Superior temporal gyrus (tissue), 1 donor: ENCODE results near the gene ADAM8.
"Not testable (repeated sequence)": the region's sequence is repeated elsewhere in the genome, so short reads cannot be mapped to it uniquely, and the experiment has no call there.

Experiments
- DNase-seq: peaks from one replicate; pipeline ENCODE4 v3.0.0-alpha.2; 2016; ENCODE audit errors: extremely low spot score

Gene ADAM8

DNA sequence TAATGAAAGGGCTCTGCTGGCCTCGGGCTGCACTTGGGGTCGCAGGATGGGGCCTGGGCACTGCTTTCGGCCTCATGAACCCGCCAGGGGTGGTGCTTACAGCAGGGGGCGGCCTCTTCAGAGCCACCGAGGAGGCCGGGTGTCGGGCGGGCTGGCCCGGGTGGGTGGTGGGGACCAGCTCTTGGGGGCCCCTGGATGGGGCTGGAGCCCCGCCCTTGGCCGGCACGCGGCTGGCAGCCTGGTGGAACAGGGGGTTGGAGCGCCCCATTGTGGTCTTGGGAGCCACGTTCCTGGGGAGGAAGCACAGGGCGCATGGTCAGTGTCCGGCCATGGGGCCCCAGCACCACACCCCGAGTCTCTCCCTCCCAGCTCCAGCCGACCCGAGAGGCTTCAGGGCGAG is 8.8 kb downstream of the ADAM8 start:
- no peak for DNase-seq

DNA sequence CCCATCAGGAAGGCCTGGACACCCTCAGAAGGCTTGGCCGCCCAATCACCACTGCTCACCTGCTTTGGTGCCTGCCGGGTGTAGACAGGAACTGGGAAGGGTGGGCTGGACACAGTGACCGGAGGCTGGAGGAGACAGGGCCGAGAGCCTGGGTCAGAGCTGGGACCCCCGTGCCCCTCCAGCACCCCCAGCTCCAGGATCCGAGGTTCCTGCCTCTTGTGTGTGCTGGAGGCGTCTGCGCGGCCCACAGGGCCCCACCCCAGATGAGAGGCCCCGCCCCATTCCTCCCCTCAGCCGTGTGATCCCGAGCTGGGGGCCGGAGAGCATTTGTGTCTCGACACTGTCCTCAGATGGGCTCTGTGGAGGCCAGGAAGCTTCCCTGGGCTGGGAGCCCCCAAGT is 9.4 kb downstream of the ADAM8 start:
- no peak for DNase-seq

- DNase-seq: no peak
Observed at GRCh38 chr10:133266056-133266795, 10.4 kb downstream of the ADAM8 start.

DNA sequence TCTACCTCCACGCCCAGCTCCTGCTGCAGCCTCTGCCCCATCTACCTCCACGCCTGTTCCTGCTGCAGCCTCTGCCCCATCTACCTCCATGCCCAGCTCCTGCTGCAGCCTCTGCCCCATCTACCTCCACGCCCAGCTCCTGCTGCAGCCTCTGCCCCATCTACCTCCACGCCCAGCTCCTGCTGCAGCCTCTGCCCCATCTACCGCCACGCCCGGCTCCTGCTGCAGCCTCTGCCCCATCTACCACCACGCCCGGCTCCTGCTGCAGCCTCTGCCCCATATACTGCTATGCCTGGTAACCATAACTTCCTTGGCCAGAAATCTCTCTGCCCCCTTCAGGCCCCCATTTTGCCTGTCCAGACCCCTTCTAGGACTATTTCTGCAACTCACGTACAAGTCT is 11.6 kb downstream of the ADAM8 start:
- not testable (repeated sequence) for DNase-seq

DNA sequence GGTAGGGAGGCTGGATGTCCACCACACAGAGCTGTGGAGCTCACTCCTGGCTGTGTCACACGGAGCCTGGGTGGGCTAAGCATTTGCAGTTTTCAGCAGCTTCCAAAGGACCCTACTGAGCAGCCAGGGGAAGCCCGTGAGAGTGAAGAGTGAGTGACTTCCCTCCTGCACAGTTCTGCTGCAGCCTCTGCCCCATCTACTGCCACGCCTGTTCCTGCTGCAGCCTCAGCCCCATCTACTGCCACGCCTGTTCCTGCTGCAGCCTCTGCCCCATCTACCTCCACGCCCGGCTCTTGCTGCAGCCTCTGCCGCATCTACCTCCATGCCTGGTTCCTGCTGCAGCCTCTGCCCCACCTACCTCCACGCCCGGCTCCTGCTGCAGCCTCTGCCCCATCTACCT is 12.2 kb downstream of the ADAM8 start:
- DNase-seq: no peak

DNA sequence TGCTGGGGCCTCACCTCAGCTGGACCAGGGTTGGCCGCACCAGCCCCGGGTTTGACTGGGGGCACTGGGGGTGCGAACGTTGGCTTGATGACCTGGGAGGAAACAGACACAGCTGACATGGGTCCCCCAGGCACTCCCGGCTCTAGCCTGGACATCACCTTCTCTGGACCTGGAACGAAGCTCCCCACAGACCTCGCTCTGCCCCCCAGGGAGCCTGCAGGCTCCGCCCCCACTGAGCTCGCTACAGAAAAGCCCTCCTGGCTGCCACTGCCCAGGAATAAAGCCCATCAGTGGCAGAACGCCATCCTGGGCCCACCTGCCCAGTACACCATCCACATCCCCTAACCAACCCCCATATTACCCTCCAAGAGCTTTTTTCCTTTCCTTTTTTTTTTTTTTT is 13.0 kb downstream of the ADAM8 start:
- DNase-seq: no peak

GRCh38 chr10:133262696-133263095 is 14.0 kb downstream of the ADAM8 start:
- DNase-seq: no peak

DNA sequence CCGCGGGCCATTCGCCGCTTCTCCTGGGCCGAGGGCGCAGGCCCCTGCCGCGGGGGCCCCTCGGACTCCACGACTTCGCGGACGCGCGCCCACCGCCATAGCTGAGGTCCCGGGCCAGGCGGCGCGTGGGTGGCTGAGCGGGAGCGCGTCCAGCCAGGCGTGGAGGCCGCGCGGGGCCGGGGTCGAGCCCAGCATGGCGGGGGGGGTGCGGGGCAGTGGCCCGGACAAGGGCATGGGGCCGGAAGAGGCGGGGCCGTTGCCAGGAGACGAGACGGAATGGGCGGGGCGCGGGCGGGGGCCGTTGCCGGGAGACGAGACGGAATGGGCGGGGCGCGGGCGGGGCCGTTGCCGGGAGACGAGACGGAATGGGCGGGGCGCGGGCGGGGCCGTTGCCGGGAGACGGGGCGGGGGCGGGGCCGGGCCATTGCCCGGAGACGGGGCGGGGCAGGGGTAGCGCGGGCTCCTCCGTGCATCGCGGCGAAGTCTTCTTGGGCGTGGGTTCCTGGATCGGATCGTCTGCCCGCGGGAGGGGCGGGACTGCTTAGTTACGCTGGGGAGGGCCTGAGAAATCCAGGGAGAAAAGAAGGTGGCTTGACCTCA is 14.8 kb downstream of the ADAM8 start:
- peak; percentile 63 for DNase-seq

DNA sequence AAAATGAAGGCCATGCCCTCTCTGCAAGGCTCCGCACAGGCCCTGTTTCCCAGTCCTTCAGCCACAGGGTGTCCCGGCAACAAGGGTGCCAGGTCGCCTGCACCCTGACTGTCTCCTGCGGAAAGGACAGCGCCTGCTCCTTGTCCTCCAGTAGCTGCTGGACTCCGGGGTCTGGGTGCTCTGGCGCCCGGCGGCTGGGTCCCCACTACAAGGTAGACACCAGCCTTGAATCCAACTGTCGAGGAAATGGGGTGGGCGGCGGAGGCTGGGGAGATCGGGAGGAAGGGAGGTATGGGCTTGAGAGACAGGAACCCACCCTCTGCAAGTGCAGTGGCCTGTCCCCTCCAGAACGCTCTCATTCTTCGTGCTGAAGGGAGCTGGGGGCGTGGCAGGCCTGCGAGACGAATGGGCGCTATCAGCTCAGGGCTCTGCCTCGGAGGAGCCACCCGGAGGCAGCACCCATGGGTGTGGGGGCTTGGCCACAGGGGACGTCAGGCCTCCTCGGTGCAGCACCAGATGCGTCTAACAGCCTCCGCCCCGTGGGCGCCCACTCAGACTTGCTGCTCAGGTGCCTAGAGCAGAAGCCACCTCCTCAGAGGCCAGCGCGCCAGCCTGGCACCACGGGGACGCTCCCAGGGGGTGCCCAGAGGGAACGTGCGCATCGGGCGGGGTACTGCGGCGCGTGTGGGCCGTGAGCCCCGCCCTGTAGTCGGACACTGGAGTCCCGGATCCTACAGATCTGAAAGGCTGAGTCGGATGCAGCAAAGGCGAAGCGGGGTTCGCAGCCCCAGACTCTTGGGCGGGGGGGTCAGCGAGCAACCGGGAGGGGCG is 15.6 kb downstream of the ADAM8 start:
- peak; percentile 15 for DNase-seq

DNA sequence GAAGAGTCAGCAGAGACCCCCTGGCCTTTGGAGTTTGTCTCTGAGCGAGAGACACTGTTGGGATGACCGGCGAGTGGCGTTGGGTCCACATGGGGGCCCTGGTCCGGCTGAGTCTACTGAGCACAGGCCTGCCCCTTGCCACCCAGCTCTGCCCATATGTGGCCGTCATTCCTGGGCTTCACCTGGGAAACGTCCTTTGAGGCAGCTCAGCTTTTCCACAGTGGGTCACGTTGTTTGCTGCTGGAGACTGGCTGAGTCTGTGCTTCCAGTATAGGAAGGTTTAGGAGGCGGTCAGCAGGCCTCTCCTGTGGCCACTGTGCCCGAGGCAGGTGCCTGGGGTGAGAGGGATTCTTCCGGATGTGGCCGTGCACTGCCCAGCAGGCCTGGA is 17.1 kb downstream of the ADAM8 start:
- DNase-seq: no peak

DNA sequence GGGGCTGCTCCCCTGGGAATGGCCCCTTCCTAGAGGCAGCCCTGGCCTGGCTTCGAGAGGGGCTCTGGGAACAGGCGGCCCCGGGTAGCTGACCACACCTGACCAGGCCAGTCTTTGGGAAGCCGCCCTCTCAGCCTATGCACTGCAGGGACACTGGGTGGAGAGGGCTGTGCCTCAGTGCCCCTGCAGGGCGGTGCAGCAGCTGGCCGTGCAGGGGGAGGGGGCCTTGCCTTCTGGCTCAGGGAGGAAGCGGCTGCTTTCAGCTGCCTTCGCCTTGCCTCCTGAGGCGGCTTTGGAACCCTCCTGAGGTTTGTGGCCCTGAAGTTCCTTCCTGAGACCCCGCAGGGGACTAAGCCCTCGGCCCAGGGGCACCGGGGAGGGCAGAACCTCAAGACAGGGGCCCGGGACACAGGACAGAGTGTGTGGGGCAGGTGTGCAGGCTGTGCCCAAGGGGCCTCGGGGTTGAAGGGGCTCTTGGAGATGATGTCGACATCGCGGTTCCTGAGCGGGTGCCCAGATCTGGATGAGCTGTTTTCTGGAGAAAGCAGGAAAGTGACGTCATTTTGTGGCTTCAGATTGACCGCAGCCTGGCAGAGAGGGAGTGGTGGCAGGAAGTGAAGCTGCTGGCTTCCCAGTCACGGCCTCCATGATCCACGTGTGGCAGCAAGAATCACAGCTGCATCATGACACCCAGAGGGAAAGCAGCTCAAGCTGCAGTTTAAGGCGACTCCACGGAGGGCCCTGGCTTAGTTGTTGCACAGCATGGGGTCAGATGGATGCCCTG is 17.7 kb downstream of the ADAM8 start:
- DNase-seq: peak; percentile 15

- DNase-seq: no peak
Observed at GRCh38 chr10:133258066-133258817, 18.4 kb downstream of the ADAM8 start.

DNA sequence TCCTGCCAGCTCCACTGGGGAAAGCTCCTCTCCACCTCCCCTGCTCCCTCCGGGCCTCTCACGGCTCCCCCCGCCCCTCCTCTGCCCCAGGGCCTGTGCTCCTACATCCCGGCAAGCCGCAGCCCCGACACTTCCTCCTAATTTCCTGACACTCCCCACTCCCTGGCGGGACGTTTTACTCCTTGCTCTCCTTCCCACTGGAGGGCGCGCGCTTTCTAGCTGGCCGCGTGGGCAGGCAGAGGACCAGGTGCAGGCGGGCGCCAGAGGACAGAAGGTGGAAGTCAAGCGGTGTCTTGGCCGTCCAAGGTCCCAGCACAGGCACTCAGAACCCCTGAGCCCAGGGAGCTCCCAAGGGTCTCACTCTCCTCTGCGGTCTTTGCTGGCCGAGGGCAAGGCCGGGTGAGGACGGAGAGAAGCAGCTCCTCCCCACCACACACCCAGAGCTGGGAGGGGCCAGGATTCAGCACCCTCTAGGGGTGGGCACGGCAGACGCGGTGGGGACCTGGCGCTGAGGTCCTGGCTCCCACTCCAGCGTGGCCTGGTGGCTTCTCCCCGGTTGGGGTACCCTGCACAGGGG is 19.1 kb downstream of the ADAM8 start:
- no peak for DNase-seq

- DNase-seq: no peak
Observed at GRCh38 chr10:133255323-133255722, 21.3 kb downstream of the ADAM8 start.

DNA sequence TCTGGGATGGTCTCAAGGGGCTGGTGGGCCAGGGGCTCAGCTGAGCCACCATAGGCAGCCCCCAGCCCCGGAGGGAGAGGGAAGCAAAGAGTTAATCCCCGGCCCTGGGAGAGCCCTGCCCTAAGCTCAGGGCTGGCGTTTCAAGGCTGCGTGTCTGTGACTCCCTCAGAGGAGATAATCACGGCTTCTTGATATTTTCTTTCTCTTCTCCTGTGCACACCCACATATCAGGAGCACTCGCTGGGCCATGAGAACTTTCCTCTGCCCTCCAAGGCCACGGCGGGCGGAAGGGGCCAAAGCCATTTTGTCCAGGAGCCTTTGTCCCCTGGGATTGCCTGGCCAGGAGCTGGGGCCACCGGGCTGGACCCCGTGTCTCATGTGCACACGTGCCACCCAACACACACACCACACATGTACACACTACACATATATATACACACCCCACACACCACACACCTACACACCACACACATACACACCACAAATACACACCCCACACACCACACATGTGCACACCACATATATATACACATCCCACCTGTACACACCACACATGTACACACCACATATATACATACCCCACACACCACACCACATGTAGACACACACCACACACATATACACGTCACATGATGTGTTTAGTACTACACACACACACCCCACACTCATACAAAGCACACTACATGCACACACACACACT is 22.1 kb downstream of the ADAM8 start:
- DNase-seq: no peak

- DNase-seq: no peak
Observed at GRCh38 chr10:133253361-133253955, 23.2 kb downstream of the ADAM8 start.

GRCh38 chr10:133252223-133252552 is 24.5 kb downstream of the ADAM8 start:
- DNase-seq: no peak

- no peak for DNase-seq
Observed at GRCh38 chr10:133251388-133252222, 25.1 kb downstream of the ADAM8 start.
